ENCODE measurements around the gene SLC27A5. TPM values are rescaled to one million over a fixed set of nuclear protein-coding genes. Genes with fewer than 3 reads are reported as not detected.
"Not testable (repeated sequence)": the region's sequence is repeated elsewhere in the genome, so short reads cannot be mapped to it uniquely, and the experiment has no call there.

SLC27A5 gene
- total RNA-seq, 4 donors from 2014 or later: 2.0 to 9.1 (median 4.6) TPM

- Histone ChIP-seq H3K27me3 (no peaks in the 10 kb centered on the region), H3K27ac (no peak overlapping the region), H3K36me3 (no peaks in the 10 kb centered on the region), H3K4me1 (peaks cover 4 to 8% of the 10 kb centered on the region in 2 donors), H3K9me3 (no peaks in the 10 kb centered on the region), H3K4me3 (no peak overlapping the region)
- TF ChIP-seq POLR2A (IDR thresholded peaks at IDR 0.05): no peak
- TF ChIP-seq, protein P1, sequence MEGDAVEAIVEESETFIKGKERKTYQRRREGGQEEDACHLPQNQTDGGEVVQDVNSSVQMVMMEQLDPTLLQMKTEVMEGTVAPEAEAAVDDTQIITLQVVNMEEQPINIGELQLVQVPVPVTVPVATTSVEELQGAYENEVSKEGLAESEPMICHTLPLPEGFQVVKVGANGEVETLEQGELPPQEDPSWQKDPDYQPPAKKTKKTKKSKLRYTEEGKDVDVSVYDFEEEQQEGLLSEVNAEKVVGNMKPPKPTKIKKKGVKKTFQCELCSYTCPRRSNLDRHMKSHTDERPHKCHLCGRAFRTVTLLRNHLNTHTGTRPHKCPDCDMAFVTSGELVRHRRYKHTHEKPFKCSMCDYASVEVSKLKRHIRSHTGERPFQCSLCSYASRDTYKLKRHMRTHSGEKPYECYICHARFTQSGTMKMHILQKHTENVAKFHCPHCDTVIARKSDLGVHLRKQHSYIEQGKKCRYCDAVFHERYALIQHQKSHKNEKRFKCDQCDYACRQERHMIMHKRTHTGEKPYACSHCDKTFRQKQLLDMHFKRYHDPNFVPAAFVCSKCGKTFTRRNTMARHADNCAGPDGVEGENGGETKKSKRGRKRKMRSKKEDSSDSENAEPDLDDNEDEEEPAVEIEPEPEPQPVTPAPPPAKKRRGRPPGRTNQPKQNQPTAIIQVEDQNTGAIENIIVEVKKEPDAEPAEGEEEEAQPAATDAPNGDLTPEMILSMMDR (IDR thresholded peaks at IDR 0.05 in 4 of 5, conservative IDR thresholded peaks at IDR 0.05 in 1 of 5): no peak
- intact Hi-C loops (cut with DNase I; ENCODE audit: low total_unique reads): no loop called here
- no peak for ATAC-seq
- in situ Hi-C loops (cut with MboI; ENCODE audit: low sequenced_read_pairs in 4 of 4): no loop called here
- no peak for DNase-seq
Observed at GRCh38 chr19:58510084-58510862, 1.5 kb downstream of the SLC27A5 start.

DNA sequence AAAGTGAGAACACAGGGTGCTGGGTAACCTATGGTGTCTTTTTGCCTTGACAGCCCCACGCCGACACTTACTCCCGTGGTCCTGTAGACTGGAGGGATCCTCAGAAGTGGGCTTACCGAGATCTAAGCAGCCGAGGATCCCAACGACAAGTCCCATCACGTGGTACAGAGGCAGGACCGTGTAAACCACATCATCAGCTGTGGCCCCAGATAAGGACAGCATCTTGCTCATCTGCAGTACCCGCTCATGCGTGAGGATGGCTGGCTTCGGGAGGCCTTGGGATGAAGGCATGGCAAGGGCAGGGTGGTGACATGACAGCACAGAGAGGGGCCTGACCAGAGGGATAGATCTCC lies 2.1 kb downstream of the SLC27A5 start:
- Histone ChIP-seq H3K27ac (no peak overlapping the region), H3K36me3 (no peaks in the 10 kb centered on the region), H3K27me3 (no peaks in the 10 kb centered on the region), H3K9me3 (no peaks in the 10 kb centered on the region), H3K4me1 (peaks cover 3 to 4% of the 10 kb centered on the region in 2 donors), H3K4me3 (no peak overlapping the region)
- ATAC-seq: no peak
- DNase-seq: no peak
- TF ChIP-seq, protein P1 (IDR thresholded peaks at IDR 0.05 in 4 of 5, conservative IDR thresholded peaks at IDR 0.05 in 1 of 5): no peak
- TF ChIP-seq POLR2A (IDR thresholded peaks at IDR 0.05): no peak
- intact Hi-C loops (cut with DNase I; ENCODE audit: low total_unique reads) (no loop called here), in situ Hi-C loops (cut with MboI; ENCODE audit: low sequenced_read_pairs in 4 of 4) (no loop called here)

DNA sequence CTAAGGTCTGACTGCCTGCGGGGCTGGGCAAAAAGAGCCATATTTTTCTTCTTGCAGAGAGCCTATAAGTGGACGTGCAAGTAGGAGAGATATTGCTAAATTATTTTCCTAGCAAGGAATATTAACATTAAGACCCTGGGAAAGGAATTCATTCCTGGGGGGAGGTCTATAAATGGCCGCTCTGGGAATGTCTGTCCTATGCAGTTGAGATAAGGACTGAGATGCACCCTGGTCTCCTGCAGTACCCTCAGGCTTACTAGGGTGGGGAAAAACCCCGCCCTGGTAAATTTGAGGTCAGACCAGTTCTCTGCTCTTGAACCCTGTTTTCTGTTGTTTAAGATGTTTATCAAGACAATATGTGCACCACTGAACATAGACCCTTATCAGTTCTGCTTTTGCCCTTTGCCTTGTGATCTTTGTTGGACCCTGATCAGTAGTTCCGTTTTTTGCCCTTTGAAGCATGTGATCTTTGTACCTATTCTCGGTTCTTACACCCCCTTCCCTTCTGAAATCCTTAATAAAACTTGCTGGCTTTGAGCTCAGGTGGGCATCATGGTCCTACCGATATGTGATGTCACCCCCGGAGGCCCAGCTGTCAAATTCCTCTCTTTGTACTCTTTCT lies 4.1 kb downstream of the SLC27A5 start:
- intact Hi-C loops (cut with DNase I; ENCODE audit: low total_unique reads); in situ Hi-C loops (cut with MboI; ENCODE audit: low sequenced_read_pairs in 4 of 4): not testable (repeated sequence)

DNA sequence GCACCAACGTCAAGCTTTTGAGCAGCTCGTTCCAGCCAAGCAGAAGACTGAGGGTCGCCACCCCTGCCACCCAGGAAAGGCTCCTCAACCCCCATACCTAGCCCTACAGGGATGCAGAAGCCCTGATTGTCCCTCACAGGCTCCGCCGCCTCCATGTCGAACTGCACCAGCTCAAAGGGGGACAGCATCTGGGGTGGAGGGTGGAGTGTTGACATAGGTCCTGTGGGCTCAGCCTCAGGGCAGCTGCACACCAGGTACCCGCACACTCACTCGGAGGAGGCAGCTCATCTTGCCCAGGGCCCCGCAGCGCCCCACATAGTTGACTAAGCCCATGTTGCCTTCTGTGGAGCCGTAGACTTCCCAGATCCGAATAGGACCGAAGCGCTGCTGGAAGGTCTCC lies 11.6 kb downstream of the SLC27A5 start:
- H3K4me1 ChIP-seq: peaks cover 12 to 18% of the 10 kb centered on the region in 2 donors
- TF ChIP-seq, protein P1 (IDR thresholded peaks at IDR 0.05 in 4 of 5, conservative IDR thresholded peaks at IDR 0.05 in 1 of 5): no peak
- TF ChIP-seq POLR2A (IDR thresholded peaks at IDR 0.05): no peak
- H3K27me3 ChIP-seq: no peaks in the 10 kb centered on the region
- in situ Hi-C loops (cut with MboI; ENCODE audit: low sequenced_read_pairs in 4 of 4) (no loop called here), intact Hi-C loops (cut with DNase I; ENCODE audit: low total_unique reads) (no loop called here)
- peak overlapping the region in 2 of 4 donors; percentile 86 to 87 for H3K27ac ChIP-seq
- DNase-seq: no peak
- no peak for ATAC-seq
- H3K36me3 ChIP-seq: no peaks in the 10 kb centered on the region
- peak overlapping the region; percentile 65 to 78 (median 72) for H3K4me3 ChIP-seq
- no peaks in the 10 kb centered on the region for H3K9me3 ChIP-seq

More for the DNA sequence above, 4.1 kb downstream of the SLC27A5 start:
- not testable (repeated sequence) for H3K4me1 ChIP-seq, ATAC-seq, DNase-seq, H3K9me3 ChIP-seq, H3K27me3 ChIP-seq, H3K27ac ChIP-seq, H3K36me3 ChIP-seq, H3K4me3 ChIP-seq

Measured in gastrocnemius medialis (tissue), 4 donors.